ENCODE data around the gene KCTD1.
"Not testable (repeated sequence)": the region's sequence is repeated elsewhere in the genome, so short reads cannot be mapped to it uniquely, and the experiment has no call there.

The KCTD1 gene

DNA sequence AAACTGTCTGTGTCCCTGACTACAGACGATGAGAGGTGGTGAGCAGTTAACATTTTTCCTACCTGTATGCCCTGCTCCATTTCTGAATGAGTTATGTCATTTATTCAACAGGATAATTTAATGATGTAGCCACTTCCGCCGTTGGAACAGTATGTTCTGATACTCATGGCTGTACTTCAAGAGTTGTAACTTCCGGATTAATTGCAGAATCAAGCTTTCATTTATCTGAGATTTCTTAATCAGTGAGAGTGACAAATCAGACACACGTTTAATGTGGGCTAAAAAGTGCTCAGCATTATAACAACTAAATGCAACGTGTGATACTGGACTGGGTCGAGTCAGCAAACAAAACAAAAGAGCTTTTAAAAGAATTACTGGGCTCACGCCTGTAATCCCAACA lies 107.7 kb downstream of the KCTD1 start:
- H3K4me3 ChIP-seq (replicated peaks in 1 of 2; ENCODE audit: low read depth in 2 of 2, low read length in 2 of 2), result no peak overlapping the region
- peak; percentile 59 to 63 for DNase-seq (ENCODE audit: low read depth in 2 of 2)
- TF ChIP-seq, protein P1, sequence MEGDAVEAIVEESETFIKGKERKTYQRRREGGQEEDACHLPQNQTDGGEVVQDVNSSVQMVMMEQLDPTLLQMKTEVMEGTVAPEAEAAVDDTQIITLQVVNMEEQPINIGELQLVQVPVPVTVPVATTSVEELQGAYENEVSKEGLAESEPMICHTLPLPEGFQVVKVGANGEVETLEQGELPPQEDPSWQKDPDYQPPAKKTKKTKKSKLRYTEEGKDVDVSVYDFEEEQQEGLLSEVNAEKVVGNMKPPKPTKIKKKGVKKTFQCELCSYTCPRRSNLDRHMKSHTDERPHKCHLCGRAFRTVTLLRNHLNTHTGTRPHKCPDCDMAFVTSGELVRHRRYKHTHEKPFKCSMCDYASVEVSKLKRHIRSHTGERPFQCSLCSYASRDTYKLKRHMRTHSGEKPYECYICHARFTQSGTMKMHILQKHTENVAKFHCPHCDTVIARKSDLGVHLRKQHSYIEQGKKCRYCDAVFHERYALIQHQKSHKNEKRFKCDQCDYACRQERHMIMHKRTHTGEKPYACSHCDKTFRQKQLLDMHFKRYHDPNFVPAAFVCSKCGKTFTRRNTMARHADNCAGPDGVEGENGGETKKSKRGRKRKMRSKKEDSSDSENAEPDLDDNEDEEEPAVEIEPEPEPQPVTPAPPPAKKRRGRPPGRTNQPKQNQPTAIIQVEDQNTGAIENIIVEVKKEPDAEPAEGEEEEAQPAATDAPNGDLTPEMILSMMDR (IDR thresholded peaks at IDR 0.05; ENCODE audit: low read depth, low read length), result no peak

GRCh38 chr18:26439537-26439936 lies 108.8 kb downstream of the KCTD1 start:
- TF ChIP-seq, protein P1 (IDR thresholded peaks at IDR 0.05; ENCODE audit: low read depth, low read length), result no peak
- H3K4me3 ChIP-seq (replicated peaks in 1 of 2; ENCODE audit: low read depth in 2 of 2, low read length in 2 of 2), result no peak overlapping the region
- DNase-seq (ENCODE audit: low read depth in 2 of 2), result no peak

GRCh38 chr18:26438980-26439379 lies 109.4 kb downstream of the KCTD1 start:
- DNase-seq (ENCODE audit: low read depth in 2 of 2), result no peak
- H3K4me3 ChIP-seq (replicated peaks in 1 of 2; ENCODE audit: low read depth in 2 of 2, low read length in 2 of 2), result no peak overlapping the region
- TF ChIP-seq, protein P1 (IDR thresholded peaks at IDR 0.05; ENCODE audit: low read depth, low read length), result no peak

DNA sequence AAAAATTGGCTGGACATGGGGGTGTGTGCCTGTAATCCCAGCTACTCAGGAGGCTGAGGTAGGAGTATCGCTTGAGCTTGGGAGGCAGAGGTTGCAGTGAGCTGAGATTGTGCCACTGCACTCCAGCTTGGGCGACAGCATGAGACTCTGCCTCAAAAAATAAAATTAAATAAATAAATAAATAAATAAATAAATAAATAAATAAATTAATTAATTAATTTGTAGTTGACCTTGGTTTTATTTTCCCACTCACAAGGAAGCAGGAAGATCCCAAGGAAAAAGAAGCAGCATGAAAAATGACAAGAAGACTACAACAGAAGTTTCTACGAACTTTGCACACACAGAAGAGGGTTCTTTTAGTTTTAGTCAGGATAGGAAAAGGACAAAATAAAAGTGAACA lies 110.7 kb downstream of the KCTD1 start:
- H3K4me3 ChIP-seq (replicated peaks in 1 of 2; ENCODE audit: low read depth in 2 of 2, low read length in 2 of 2); DNase-seq (ENCODE audit: low read depth in 2 of 2): not testable (repeated sequence)

GRCh38 chr18:26436176-26437051 lies 111.9 kb downstream of the KCTD1 start:
- TF ChIP-seq, protein P1 (IDR thresholded peaks at IDR 0.05; ENCODE audit: low read depth, low read length), result no peak
- no peak overlapping the region for H3K4me3 ChIP-seq (replicated peaks in 1 of 2; ENCODE audit: low read depth in 2 of 2, low read length in 2 of 2)
- peak; percentile 73 to 86 for DNase-seq (ENCODE audit: low read depth in 2 of 2)

DNA sequence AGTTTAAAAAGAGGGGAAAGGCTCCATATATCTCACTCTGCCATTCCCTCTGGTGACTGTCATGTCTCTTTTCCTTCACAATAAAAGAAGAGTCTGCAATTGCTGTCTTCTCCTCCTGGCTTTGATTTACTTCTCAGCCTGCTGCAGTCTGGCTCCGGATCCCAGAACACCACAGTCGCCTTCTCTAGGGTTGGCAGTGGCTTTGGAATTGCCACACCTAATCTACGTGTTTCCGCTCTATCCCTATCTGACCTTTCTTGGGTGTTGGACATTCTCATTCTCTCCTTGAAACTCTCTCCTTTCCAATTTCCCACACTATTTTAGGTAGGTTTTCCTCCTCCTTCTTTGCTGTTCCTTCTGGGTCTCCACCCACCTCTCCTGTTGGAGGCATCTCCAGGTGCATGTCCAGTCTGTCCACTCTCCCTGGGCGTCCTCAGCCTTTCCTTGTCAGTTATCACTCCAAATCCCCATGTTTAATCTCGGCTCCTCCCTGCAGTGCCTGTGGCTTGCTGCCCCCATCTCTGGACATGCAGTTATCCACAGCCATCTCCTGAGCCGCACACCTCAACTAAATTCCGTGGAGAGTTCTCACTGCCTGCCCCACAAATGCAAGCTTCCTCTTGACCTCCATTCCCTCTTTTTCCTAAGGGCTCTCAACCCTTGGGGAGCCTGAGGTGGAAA lies 112.8 kb downstream of the KCTD1 start:
- TF ChIP-seq, protein P1 (IDR thresholded peaks at IDR 0.05; ENCODE audit: low read depth, low read length), result no peak
- H3K4me3 ChIP-seq (replicated peaks in 1 of 2; ENCODE audit: low read depth in 2 of 2, low read length in 2 of 2), result no peak overlapping the region
- DNase-seq (ENCODE audit: low read depth in 2 of 2), result no peak

GRCh38 chr18:26434887-26435286 lies 113.5 kb downstream of the KCTD1 start:
- H3K4me3 ChIP-seq (replicated peaks in 1 of 2; ENCODE audit: low read depth in 2 of 2, low read length in 2 of 2), result no peak overlapping the region
- TF ChIP-seq, protein P1 (IDR thresholded peaks at IDR 0.05; ENCODE audit: low read depth, low read length), result no peak

More at GRCh38 chr18:26434887-26435286, 113.5 kb downstream of the KCTD1 start:
- no peak for DNase-seq (ENCODE audit: low read depth in 2 of 2)
